ENCODE measurements around the gene MTHFD1L.

Gene MTHFD1L

DNA sequence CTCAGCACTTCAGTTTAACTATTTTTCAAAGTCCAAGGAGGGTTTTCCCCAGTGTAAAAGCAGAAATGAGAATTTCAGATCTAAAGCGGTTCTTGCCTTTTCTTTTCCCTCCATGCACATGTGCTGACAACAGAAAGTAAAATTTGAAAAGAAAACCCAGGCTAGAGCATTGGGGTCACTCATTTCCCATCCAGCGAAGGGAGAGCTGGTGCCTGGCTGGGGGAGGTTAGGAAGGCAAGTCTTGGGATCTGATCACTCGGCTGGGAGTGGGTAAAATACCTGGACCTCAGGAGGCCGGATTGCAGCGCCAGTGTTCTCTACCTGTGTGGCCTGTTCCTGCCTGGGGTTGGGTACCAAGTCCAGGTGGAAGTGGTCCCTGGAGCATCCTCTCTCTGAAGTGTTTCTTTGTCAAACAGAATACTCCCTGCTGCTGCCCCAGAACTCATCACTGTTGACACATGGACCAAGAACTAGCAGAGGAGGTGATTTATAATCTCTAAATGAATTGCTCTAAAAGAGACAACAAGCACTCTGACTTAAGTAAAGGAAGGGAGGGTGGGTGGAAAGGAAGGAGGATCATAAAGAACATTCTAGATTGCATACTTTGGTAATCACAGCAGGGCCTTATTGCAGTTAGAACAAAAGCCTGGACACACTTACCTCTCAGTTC is 136.0 kb downstream of the MTHFD1L start:
- no peak overlapping the region for H3K4me3 ChIP-seq (replicated peaks in 1 of 2; ENCODE audit: low read depth in 2 of 2, low read length in 2 of 2)
- DNase-seq (ENCODE audit: low read depth in 2 of 2): no peak
- no peak for TF ChIP-seq CTCF (IDR thresholded peaks at IDR 0.05; ENCODE audit: low read depth, low read length)

- DNase-seq (ENCODE audit: low read depth in 2 of 2): peak in 1 of 2 donors; percentile 29
- no peak overlapping the region for H3K4me3 ChIP-seq (replicated peaks in 1 of 2; ENCODE audit: low read depth in 2 of 2, low read length in 2 of 2)
- TF ChIP-seq CTCF (IDR thresholded peaks at IDR 0.05; ENCODE audit: low read depth, low read length): no peak
These were observed 136.6 kb downstream of the MTHFD1L start for GRCh38 chr6:151002057-151002450.

GRCh38 chr6:151002491-151002935 is 137.0 kb downstream of the MTHFD1L start:
- no peak for TF ChIP-seq CTCF (IDR thresholded peaks at IDR 0.05; ENCODE audit: low read depth, low read length)
- no peak overlapping the region for H3K4me3 ChIP-seq (replicated peaks in 1 of 2; ENCODE audit: low read depth in 2 of 2, low read length in 2 of 2)
- peak in 1 of 2 donors; percentile 89 for DNase-seq (ENCODE audit: low read depth in 2 of 2)

DNA sequence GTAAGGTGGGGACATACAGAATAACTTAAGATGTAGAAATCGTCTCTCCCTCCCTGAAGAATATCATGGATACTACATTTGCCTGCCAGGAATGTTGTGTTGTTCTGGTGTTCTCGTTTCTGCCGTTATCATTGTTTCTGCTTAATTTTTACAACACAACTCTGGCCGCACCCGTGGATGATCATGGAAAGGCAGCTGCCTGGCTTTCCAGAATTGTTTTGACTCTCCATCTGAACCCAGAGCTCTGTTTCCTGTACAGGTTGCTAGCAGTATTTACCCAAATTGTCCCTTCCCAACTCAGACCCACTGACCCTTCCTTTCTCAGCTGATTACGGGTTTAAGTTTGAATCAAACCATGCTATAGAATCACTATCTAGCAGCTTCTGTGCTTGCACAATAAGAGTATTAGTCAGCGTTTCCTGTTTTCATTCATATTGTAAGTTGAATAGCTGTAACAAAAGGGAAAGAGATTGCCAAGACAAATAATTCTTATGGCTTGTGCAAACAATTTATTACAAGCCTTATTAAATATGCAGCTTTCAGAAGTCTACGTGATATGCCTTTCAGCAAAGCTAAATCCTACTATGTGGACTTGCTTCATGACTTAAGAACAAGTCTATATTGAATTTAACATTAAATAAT is 139.0 kb downstream of the MTHFD1L start:
- no peak overlapping the region for H3K4me3 ChIP-seq (replicated peaks in 1 of 2; ENCODE audit: low read depth in 2 of 2, low read length in 2 of 2)
- DNase-seq (ENCODE audit: low read depth in 2 of 2): peak; percentile 96 to 97
- no peak for TF ChIP-seq CTCF (IDR thresholded peaks at IDR 0.05; ENCODE audit: low read depth, low read length)

GRCh38 chr6:151005164-151005563 is 139.7 kb downstream of the MTHFD1L start:
- DNase-seq (ENCODE audit: low read depth in 2 of 2): peak in 1 of 2 donors; percentile 38
- no peak overlapping the region for H3K4me3 ChIP-seq (replicated peaks in 1 of 2; ENCODE audit: low read depth in 2 of 2, low read length in 2 of 2)
- TF ChIP-seq CTCF (IDR thresholded peaks at IDR 0.05; ENCODE audit: low read depth, low read length): no peak

- DNase-seq (ENCODE audit: low read depth in 2 of 2): peak in 1 of 2 donors; percentile 36
- no peak overlapping the region for H3K4me3 ChIP-seq (replicated peaks in 1 of 2; ENCODE audit: low read depth in 2 of 2, low read length in 2 of 2)
- no peak for TF ChIP-seq CTCF (IDR thresholded peaks at IDR 0.05; ENCODE audit: low read depth, low read length)
These were observed 140.6 kb downstream of the MTHFD1L start for GRCh38 chr6:151005896-151006632.
